Posterior vena cava (tissue), 2 donors: ENCODE measurements around the gene GIMAP7. TPM values are rescaled to one million over a fixed set of nuclear protein-coding genes. Genes with fewer than 3 reads are reported as not detected.
"Not testable (repeated sequence)": the region's sequence is repeated elsewhere in the genome, so short reads cannot be mapped to it uniquely, and the experiment has no call there.

ENCODE experiments used
- DNase-seq: peaks from one replicate; pipeline ENCODE4 v3.0.0-alpha.2; 2020; ENCODE audit warnings: low spot score
- intact Hi-C, 2 donors: fragments of 100-400 bp; cut with DNase I; formaldehyde crosslinking; loops; one replicate each; pipeline versions ENCODE4 v1.14.1 to v1.14.2; 2022 to 2023
- long read RNA-seq, 2 donors: library from polyadenylated mRNA; unstranded; transcript quantifications; one replicate each; pipeline ENCODE4 v2.0.0, GENCODE V29; 2020 to 2021
- total RNA-seq, 2 donors: library from RNA; stranded (reverse); fragmentation: NEBNext Ultra II Directional; extraction: Animal tissue kit (Norgen Biotek cat#: 25700); gene quantifications; one replicate each; pipeline ENCODE4 v1.2.1, GENCODE V29; 2021
- donor health status: DM: yes; HTN: yes; CAD: no.
- donor health status: DM: yes; HTN: yes; CAD: no.

GIMAP7 gene
- total RNA-seq, result 10 to 100 TPM; 23.5 to 23.8 TPM
- long read RNA-seq, donor 1, transcript GIMAP7-201 (2 exons, 1,256 nt), result major isoform, 9 of 11 reads
- long read RNA-seq, donor 1, partial matches to known transcripts, result 0 of 11 reads
- long read RNA-seq, donor 1, other reads (novel, unspliced or antisense), result 2 of 11 reads
- long read RNA-seq, donor 2, transcript GIMAP7-201 (2 exons, 1,256 nt), result major isoform, 16 of 17 reads
- long read RNA-seq, donor 2, partial matches to known transcripts, result 0 of 17 reads
- long read RNA-seq, donor 2, other reads (novel, unspliced or antisense), result 1 of 17 reads

DNA sequence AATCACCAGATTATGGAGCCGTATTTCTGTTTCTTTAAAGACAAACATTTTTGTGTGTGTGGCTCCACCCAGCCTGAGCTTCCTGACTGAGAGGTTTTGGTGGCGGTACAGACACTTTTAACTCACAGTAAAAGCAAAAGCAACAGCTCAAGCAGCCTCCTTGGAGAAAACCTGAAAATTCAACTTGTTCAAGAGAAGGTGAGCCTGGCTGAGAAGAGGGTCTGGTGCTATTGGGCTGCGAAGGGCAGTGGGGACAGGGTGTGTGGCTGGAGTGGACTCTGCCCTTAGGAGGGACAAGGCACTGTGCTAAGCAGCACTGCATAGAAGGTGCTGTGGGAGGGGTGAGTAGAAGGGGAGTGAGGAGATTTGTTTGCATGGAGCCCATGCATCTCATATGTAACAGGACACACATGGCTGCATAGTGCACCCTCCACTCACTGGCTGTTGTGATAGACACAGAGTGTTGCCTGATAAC is at the start of gene GIMAP7:
Gene GIMAP7, plus strand, starts transcription at position 125 of the 475 bp plus-strand sequence. CDS start 5,103 bp downstream, outside the sequence.
- no peak for DNase-seq
- intact Hi-C loops, result no loop called here

DNA sequence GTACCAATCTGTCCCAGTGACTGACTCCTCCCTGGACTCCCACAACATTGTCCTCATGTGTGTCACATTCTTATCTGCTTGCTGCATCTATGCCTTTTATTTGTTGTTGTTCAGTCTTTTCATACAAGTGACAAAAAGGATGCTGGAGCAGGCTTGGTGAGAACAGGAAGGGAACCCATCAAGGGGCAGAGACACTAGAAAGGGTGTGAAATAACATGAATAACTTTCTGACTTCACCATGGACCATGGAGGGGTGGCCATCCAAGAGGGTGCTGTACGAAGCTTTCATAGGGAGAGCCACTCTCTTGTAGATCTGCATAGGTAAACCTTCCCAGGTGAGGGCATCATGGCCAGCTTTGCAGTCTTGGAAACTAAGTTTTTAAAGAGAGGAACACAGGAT is 49.7 kb upstream of the GIMAP7 start:
- no peak for DNase-seq
- intact Hi-C loops, result no loop called here

DNA sequence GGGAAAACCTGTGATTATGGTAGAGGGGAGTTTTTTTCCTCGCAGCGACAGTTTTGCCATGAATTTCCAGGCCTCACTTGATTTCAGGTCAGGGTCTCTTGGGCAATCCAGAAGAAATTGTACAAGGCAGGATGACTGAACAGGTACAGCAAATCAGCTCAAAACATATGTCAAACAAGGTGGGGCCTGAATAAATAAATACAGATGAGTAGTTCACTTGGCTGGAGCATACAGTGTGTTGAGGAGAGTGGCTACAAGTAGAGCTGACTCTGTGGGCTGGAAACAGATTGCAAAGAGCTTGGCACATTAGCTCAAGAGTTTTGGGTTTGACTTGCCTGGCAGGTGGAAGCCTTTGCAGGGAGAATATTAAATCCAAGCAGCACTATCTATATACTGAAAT is 49.3 kb upstream of the GIMAP7 start:
- DNase-seq, result no peak
- intact Hi-C loops, result no loop called here

DNA sequence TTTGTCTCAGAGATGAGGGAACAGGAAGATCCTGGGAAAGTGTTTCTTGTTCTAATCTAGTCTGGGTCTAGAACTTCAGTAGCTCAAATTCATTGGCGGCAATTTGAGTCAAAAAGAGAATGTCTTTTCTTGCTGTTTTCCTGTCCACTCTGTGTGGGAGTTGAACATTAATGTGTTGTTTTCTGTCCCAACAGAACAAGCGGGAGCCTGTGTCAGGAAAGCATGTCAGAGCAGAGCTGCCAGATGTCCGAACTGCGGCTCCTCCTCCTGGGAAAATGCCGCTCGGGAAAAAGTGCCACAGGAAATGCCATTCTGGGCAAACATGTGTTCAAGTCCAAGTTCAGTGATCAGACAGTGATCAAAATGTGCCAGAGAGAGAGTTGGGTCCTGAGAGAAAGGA is 48.2 kb upstream of the GIMAP7 start:
- no peak for DNase-seq
- intact Hi-C loops, result no loop called here

DNA sequence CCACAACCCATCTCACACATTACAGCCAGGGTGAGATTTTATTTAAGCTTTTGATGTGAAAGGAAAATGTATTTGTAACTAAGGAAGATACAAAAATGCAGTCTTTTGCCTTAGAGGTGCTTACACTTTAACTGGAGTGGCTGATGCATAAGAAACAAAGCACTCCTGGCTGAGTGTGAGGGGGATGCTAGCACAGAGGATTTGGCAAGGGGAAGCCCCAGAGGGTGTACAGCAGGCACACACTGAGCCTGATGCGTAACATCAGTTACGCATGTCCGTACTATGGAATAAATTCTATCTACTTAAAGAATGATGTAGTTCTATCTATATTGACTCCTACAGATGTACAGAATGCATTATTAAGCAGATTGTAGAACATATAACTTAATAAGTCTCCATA is 46.4 kb upstream of the GIMAP7 start:
- DNase-seq, result no peak

DNA sequence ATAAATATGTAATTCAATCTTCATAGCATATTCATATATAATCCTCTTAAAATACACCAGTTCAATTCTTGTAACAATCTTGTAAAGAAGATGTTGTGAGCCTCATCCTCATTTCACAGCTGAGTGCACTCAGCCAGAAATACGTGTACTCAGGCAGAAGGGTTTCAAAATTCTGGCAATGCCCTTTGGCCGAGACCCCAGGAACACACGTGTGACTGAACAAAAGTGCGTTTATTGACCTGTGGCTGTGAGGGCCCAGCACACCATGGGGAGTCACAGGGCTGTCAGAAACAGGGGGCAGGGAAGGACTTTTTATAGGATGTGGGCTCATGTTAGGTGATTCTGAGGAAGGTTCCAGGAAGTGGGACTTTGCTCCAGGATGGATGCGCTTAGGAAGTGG is 42.8 kb upstream of the GIMAP7 start:
- intact Hi-C loops, result no loop called here
- no peak for DNase-seq

More for the DNA sequence above, 46.4 kb upstream of the GIMAP7 start:
- intact Hi-C loops, result no loop called here

DNA sequence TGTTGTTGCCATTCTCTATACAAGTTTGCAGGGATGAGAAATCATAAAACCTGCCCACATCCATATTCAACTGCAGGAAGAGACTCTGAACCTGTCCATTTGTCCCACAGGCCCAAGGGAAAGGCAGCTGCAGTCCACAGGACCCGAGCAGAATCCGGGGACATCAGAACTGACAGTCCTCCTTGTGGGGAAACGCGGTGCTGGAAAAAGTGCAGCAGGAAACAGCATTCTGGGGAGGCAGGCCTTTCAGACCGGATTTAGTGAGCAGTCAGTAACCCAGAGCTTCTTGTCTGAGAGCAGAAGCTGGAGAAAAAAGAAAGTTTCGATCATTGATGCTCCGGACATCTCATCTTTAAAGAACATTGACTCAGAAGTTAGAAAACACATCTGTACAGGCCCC is 40.8 kb upstream of the GIMAP7 start:
- DNase-seq, result no peak
- intact Hi-C loops, result no loop called here

DNA sequence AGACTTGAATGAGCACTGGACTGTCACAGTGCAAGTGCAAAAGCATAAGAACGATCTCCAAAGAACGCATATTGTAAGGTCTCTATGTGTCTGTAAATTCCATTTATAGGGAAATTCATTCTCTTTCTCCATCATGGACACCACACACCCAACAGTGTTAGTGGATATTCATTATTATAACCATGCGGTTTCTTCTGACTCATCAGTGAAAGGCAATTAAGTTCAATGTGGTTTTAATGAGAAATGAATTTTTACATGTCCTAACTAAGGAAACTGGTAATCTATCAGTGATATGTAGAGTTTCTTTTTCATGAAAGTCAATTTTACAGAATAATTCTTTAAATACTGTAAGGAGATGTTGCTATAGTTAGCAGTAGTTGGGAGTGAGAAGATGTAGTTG is 38.4 kb upstream of the GIMAP7 start:
- intact Hi-C loops, result no loop called here
- no peak for DNase-seq

DNA sequence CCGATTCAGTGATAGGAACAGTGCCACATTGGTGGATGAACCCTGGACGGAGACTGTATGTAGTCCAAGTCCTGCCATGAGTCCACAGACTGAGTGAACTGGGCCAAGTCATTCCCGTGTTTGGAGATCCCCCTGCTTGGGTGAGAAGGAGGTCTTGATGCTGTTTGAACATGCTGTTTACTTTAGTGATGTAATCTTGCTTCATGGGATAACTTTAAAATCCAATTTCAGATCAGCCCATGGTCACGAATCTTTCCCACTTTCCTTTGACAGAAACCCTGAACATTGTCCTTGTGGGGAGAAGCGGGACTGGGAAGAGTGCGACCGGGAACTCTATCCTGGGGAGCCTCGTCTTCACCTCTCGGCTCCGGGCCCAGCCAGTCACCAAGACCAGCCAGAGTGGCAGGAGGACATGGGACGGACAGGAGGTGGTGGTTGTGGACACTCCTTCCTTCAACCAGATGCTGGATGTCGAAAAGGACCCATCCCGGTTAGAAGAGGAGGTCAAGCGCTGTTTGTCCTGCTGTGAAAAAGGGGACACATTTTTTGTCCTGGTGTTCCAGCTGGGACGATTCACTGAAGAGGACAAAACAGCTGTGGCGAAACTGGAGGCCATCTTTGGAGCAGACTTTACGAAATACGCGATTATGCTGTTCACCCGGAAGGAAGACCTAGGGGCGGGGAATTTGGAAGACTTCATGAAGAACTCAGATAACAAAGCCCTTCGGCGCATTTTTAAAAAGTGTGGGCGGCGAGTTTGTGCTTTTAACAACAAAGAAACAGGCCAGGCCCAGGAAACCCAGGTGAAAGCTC is 37.6 kb upstream of the GIMAP7 start:
- intact Hi-C loops, result no loop called here
- DNase-seq, result no peak

DNA sequence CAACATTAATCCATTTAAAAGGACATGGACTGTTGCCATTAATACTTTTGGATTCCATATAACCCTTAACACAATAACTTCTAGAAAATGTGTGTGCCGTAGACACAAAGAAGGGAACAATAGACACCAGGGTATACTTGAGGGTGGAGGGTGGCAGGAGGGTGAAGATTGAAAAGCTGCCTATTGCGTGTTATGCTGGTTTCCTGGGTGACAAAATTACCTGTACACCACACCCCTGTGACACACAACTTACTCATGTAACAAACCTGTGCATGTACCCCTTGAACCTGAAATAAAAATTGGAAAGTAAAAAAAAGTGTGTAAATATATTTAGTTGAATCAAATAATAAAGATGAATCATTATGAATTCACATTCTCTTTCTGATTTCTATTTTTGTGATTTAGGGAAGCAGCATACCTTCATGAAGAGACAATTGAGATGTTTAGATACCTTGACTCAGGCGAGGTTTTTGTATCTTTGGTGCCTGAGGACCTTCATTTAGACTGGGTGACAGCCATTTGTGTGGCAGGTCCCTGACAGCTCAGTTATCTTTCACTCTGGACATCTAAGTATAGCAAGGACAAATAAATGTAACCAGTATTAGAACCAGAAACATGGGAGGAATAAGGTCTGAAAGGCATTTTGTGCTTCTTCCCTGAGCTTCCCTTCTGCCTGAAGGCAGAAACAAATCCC is 35.5 kb upstream of the GIMAP7 start:
- DNase-seq, result no peak
- intact Hi-C loops, result no loop called here

DNA sequence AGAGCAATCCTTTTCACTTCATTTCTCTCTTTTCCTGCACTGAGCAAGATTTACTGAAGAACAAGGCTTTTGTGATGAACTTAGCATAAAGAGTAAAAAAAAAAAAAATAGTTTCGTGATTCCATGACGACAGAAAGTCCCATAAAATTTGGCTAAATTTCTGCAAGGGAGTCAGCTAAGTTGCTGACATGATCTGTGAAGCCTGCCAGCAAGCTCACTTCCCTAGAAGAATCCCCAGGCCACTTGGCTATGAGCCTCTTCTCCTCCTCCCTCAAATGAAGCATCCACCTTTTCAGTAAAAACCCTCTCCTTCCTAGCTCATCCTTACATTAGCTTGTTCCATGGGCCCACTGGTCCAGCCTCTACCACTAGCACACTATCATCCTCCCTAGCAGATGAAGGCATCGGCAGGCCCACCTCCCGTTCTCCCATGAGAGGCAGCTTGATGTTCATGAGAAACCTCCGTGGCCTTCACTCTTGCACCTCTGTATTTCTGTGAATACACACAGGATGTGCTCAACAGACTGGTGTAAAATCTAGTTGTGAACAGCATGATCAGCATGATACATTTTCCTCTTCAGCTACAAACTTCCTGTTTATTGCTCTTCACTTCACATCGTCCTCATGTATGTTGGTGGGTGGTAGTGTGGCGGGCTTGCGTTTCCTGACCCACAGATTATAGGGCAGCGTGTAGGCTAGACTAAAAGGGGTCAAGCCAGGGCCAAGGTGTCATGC is 33.3 kb upstream of the GIMAP7 start:
- DNase-seq, result no peak
- intact Hi-C loops, result no loop called here

DNA sequence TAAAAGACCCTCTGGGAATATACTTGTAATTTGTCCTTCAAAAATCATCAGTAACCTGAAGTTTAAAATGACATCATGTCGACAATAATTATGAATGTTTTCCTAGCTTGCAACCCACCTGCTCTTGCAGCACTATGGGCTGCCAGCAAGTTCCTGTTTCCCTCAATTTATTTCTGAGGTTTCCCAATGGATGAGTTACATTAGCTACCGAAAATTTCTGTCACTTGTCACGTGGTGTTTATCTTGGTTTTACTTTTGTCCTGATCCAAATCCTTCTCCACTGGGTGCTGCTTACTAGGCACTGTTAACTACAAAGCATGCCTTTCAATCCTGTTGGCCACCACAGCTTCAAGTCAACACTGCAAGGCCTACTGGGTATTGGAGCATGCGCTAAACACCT is 32.8 kb upstream of the GIMAP7 start:
- no peak for DNase-seq
- intact Hi-C loops, result no loop called here

DNA sequence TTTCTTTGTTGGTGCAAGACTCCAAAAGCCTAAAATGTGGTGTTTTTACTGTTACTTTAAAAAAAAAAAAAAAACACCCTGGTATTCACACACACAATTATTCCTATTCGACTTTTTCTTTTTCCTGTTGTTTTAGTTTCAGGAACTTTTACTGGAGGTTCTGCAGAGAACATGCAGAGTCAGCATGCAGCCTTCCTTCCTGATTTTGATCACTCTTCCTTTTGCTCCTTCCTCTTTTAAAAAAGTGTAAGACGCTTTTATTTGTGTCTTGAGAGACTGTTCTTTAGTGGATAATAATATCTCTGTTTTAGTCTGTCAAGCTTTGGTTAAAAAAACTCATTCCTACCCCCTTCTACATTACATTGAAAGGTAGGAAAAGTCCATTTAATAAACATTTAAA is 31.2 kb upstream of the GIMAP7 start:
- DNase-seq, intact Hi-C loops: not testable (repeated sequence)

DNA sequence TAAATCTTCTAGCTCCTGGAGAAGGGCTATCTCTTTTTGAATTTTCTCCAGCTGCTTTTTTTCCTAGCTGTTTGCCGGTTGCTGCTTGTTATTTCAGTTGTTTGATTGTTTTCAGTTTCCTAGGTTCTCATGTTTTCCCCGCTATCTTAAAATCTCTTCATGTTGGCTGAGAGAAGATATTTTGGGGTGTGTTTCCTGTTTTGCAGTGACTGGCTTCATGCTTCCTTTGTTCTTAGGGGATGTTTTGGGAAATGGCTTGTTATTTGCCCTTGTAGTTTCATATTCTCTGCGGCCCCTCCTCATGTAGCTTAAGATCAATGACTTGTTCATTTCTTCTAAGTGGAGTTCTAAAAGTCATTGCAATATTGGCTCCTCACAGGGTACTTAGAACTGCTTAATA is 30.6 kb upstream of the GIMAP7 start:
- DNase-seq, intact Hi-C loops: not testable (repeated sequence)

DNA sequence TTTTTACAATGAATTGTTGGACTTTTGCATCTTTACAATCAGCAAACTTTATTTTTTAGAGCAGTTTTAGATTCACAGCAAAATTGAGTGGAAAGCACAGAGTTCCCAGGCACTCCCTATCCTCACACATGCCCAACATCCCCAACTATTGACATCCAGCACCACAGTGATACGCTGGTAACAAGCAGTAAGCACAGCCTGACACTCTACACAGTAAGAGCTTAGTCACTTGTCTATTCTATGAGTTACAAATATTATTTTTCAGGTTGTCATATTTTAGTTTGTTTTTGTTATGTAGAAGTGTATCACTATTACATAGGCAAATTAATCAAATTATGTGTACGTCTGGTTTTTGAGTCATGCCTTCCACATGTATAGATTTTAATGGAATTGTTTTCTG is 27.0 kb upstream of the GIMAP7 start:
- no peak for DNase-seq
- intact Hi-C loops, result no loop called here

DNA sequence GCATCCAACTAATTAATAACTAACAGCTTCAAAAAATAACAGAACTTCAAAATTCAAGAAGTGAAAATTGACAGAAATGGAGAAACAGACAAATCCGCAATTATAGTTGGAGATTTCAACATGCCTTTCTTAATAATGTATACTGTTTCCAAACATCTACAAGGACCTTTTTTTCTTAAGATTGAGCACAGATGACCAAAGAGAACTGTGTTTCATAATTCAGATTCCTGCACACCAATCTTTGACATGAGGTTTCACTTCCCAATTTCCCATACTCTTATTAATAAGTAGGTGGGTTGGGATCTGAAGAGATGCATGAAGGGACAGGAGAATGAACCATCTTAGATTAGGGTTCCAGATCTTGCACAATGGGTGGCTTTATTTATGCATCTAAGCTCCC is 24.9 kb upstream of the GIMAP7 start:
- no peak for DNase-seq
- intact Hi-C loops, result no loop called here

DNA sequence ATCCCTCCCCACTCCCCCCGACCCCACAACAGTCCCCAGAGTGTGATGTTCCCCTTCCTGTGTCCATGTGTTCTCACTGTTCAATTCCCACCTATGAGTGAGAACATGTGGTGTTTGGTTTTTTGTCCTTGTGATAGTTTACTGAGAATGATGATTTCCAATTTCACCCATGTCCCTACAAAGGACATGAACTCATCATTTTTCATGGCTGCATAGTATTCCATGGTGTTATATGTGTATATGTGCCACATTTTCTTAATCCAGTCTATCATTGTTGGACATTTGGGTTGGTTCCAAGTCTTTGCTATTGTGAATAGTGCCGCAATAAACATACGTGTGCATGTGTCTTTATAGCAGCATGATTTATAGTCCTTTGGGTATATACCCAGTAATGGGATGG is 21.2 kb upstream of the GIMAP7 start:
- DNase-seq, intact Hi-C loops: not testable (repeated sequence)

DNA sequence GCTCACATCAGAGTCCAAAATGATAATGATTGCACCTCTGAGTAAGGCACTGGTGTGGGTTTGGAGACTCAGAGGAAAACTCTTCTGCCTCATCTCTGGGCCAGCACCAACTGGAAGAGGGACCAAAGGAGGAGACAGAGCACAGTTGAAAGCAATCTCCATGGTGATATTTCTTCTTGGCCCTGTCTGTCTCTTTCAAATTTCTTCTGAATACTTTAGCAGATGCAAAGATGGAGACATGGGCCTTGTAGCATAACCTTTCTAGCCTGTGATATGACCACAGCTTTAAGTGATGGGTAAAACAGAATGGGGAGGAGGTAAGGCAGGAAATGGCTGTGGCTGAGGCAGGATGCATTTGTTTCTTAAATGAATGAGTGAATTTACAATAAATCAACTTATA is 12.2 kb upstream of the GIMAP7 start:
- no peak for DNase-seq
- intact Hi-C loops, result no loop called here

DNA sequence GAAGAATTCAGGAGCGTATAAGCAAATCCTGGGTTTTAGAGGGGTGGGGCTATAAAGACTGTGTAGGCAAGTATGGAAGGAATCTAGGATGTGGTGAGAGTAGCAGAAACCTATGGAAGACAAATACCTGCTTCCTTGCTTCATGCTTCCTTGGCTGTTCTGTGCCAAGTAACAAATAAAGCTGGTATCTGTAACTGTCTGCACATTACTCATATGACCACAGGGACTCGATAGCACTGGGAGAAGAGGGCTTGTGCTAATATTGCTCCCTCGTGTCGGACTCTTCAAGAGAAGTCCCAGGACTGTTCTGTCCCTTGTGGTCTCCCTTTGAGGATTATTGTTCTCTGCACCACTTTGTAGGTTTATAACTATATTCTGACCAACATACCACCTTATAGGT is 11.5 kb upstream of the GIMAP7 start:
- DNase-seq, result no peak
- intact Hi-C loops, result no loop called here

DNA sequence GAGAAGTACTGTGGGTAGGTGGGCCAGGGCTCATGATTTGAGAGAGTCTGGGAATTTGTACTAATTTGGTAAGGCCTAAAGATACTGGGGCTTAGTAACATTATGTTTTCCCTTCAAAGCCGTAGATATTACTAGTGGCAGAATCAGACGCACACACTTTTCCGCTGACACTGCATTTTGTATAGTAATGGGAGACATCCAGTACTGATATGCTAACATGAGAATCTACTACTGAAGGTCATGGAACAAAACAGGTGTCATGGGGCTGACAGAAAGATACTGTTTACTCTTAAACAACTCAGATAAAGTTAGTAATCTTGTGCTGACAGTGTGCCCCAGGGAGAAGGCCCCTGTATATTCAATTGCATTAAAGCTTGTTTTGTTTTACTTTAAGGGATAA is 11.1 kb upstream of the GIMAP7 start:
- intact Hi-C loops, result no loop called here
- no peak for DNase-seq
